ENCODE results near the gene DNTT. TPM values are rescaled to one million over a fixed set of nuclear protein-coding genes. Genes with fewer than 3 reads are reported as not detected.
A peak's percentile ranks its signal among the peaks of the same experiment; 100 is the strongest.

Gene DNTT
- total RNA-seq, 1 experiment from 2014 or later, result not detected

DNA sequence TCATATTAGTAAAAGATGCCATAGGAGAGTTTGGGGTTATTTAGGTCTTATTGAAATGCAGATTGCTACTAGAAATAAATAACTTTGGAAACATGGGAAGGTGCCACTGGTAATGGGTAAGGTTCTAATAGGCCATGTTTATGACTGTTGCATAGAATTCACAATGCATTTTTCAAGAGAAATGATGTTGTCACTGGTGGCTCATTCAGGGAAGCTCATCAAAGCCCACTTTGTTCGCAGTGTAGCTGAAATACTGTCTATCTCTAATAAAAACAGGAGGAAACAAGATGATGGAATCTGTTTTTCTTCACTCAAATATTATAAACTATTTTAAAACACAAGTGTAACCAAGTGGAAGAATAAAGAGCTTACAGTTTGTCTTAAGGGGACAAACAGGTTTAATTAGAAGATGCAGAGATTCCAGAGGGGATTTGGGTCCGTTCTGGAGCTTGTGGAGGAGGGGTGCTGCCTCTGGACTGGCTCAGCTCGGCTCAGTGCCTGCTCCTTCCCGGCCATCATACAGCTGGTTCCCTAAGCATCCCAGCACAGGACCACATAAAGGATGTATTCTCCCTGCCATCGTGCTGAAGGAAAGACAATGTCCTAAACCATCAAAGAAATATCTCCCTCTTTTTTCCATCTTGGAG lies 34.2 kb downstream of the DNTT start:
- Histone ChIP-seq H3K9me3 (no peaks in the 10 kb centered on the region), H3K27me3 (replicated peaks; ENCODE audit: control insufficient read depth, insufficient read depth, low read length) (no peaks in the 10 kb centered on the region), H3K4me1 (no peaks in the 10 kb centered on the region), H3K4me3 (ENCODE audit: low read depth, low read length) (no peak overlapping the region), H3K36me3 (ENCODE audit: control insufficient read depth, insufficient read depth, low read length) (no peaks in the 10 kb centered on the region)
- no peaks in the 10 kb centered on the region for H3K9me3 Mint-ChIP-seq (ENCODE audit: unreplicated experiment)
- no TSS peak for BruUV-seq (replicated peaks)
- no peak overlapping the region for H3K27ac Mint-ChIP-seq (ENCODE audit: unreplicated experiment)
- ChIA-PET POLR2A (no interaction called here), CTCF (interaction anchor here (1.1 to 1.2 kb wide), 2 partner anchors 32 to 109 kb away, joined by 3 to 7 read pairs; no protein-coding TSS in a partner anchor)
- DNase-seq, result no peak
- H3K36me3 Mint-ChIP-seq (ENCODE audit: insufficient read depth, unreplicated experiment), result no peaks in the 10 kb centered on the region
- peaks cover 13% of the 10 kb centered on the region for H3K27me3 Mint-ChIP-seq (ENCODE audit: insufficient read depth, unreplicated experiment)
- H3K4me1 Mint-ChIP-seq (ENCODE audit: low read depth, unreplicated experiment), result no peaks in the 10 kb centered on the region
- H3K4me3 Mint-ChIP-seq (ENCODE audit: unreplicated experiment), result no peak overlapping the region
- TF ChIP-seq, protein P1, sequence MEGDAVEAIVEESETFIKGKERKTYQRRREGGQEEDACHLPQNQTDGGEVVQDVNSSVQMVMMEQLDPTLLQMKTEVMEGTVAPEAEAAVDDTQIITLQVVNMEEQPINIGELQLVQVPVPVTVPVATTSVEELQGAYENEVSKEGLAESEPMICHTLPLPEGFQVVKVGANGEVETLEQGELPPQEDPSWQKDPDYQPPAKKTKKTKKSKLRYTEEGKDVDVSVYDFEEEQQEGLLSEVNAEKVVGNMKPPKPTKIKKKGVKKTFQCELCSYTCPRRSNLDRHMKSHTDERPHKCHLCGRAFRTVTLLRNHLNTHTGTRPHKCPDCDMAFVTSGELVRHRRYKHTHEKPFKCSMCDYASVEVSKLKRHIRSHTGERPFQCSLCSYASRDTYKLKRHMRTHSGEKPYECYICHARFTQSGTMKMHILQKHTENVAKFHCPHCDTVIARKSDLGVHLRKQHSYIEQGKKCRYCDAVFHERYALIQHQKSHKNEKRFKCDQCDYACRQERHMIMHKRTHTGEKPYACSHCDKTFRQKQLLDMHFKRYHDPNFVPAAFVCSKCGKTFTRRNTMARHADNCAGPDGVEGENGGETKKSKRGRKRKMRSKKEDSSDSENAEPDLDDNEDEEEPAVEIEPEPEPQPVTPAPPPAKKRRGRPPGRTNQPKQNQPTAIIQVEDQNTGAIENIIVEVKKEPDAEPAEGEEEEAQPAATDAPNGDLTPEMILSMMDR (IDR thresholded peaks at IDR 0.05; ENCODE audit: insufficient read depth in 1 of 2, low read depth in 1 of 2, low read length in 1 of 2, severe bottlenecking in 1 of 2, unreplicated experiment in 1 of 2), result no peak
- intact Hi-C loops (cut with micrococcal nuclease; ENCODE audit: unreplicated experiment), result no loop called here

GRCh38 chr10:96339383-96339782 lies 35.1 kb downstream of the DNTT start:
- no peaks in the 10 kb centered on the region for H3K36me3 Mint-ChIP-seq (ENCODE audit: insufficient read depth, unreplicated experiment)
- no peaks in the 10 kb centered on the region for H3K9me3 Mint-ChIP-seq (ENCODE audit: unreplicated experiment)
- Histone ChIP-seq H3K36me3 (ENCODE audit: control insufficient read depth, insufficient read depth, low read length) (no peaks in the 10 kb centered on the region), H3K27me3 (replicated peaks; ENCODE audit: control insufficient read depth, insufficient read depth, low read length) (no peaks in the 10 kb centered on the region), H3K9me3 (no peaks in the 10 kb centered on the region), H3K4me3 (ENCODE audit: low read depth, low read length) (no peak overlapping the region), H3K4me1 (no peaks in the 10 kb centered on the region)
- no peak overlapping the region for H3K27ac Mint-ChIP-seq (ENCODE audit: unreplicated experiment)
- peaks cover 9% of the 10 kb centered on the region for H3K27me3 Mint-ChIP-seq (ENCODE audit: insufficient read depth, unreplicated experiment)
- POLR2A ChIA-PET, result no interaction called here
- H3K4me3 Mint-ChIP-seq (ENCODE audit: unreplicated experiment), result no peak overlapping the region
- DNase-seq, result no peak
- intact Hi-C loops (cut with micrococcal nuclease; ENCODE audit: unreplicated experiment), result no loop called here
- CTCF ChIA-PET, result interaction anchor here (1.1 kb wide), 1 partner anchor 31 kb away, joined by 3 read pairs; no protein-coding TSS in a partner anchor
- no TSS peak for BruUV-seq (replicated peaks)
- H3K4me1 Mint-ChIP-seq (ENCODE audit: low read depth, unreplicated experiment), result no peaks in the 10 kb centered on the region
- TF ChIP-seq, protein P1 (IDR thresholded peaks at IDR 0.05; ENCODE audit: insufficient read depth in 1 of 2, low read depth in 1 of 2, low read length in 1 of 2, severe bottlenecking in 1 of 2, unreplicated experiment in 1 of 2), result no peak

GRCh38 chr10:96339956-96340904 lies 36.0 kb downstream of the DNTT start:
- Histone ChIP-seq H3K4me3 (ENCODE audit: low read depth, low read length) (no peak overlapping the region), H3K27me3 (replicated peaks; ENCODE audit: control insufficient read depth, insufficient read depth, low read length) (no peaks in the 10 kb centered on the region), H3K9me3 (no peaks in the 10 kb centered on the region), H3K4me1 (no peaks in the 10 kb centered on the region), H3K36me3 (ENCODE audit: control insufficient read depth, insufficient read depth, low read length) (no peaks in the 10 kb centered on the region)
- no peaks in the 10 kb centered on the region for H3K9me3 Mint-ChIP-seq (ENCODE audit: unreplicated experiment)
- no peaks in the 10 kb centered on the region for H3K36me3 Mint-ChIP-seq (ENCODE audit: insufficient read depth, unreplicated experiment)
- intact Hi-C loops (cut with micrococcal nuclease; ENCODE audit: unreplicated experiment), result no loop called here
- H3K27ac Mint-ChIP-seq (ENCODE audit: unreplicated experiment), result no peak overlapping the region
- H3K27me3 Mint-ChIP-seq (ENCODE audit: insufficient read depth, unreplicated experiment), result peaks cover 9% of the 10 kb centered on the region
- no peaks in the 10 kb centered on the region for H3K4me1 Mint-ChIP-seq (ENCODE audit: low read depth, unreplicated experiment)
- BruUV-seq (replicated peaks), result no TSS peak
- POLR2A ChIA-PET, result no interaction called here
- H3K4me3 Mint-ChIP-seq (ENCODE audit: unreplicated experiment), result no peak overlapping the region
- TF ChIP-seq, protein P1 (IDR thresholded peaks at IDR 0.05; ENCODE audit: insufficient read depth in 1 of 2, low read depth in 1 of 2, low read length in 1 of 2, severe bottlenecking in 1 of 2, unreplicated experiment in 1 of 2), result peak; percentile 68 to 83
- peak; percentile 64 to 67 for DNase-seq
- CTCF ChIA-PET, result no interaction called here
